Immature natural killer cell (primary cell): ENCODE measurements around the gene AMD1. TPM values are rescaled to one million over a fixed set of nuclear protein-coding genes. Genes with fewer than 3 reads are reported as not detected.
A peak's percentile ranks its signal among the peaks of the same experiment; 100 is the strongest.

Experiments used
- DNase-seq, 3 donors: peaks; one replicate each; pipeline ENCODE4 v3.0.0; 2022; ENCODE audit warnings: mixed read lengths in 1 of 3
- H3K27ac Mint-ChIP-seq, 6 donors: one replicate each; pipeline ENCODE4 v1.8.0; 2020; ENCODE audit warnings: mixed read lengths in 6 of 6, mild to moderate bottlenecking in 5 of 6, inconsistent platforms in 4 of 6, moderate library complexity in 3 of 6
- H3K27me3 Mint-ChIP-seq, 3 donors: one replicate each; pipeline ENCODE4 v1.8.0; 2020 to 2021; ENCODE audit warnings: low read depth in 3 of 3, mild to moderate bottlenecking in 3 of 3, mixed read lengths in 3 of 3, moderate library complexity in 3 of 3, inconsistent platforms in 1 of 3
- H3K36me3 Mint-ChIP-seq, 3 donors: one replicate each; pipeline ENCODE4 v1.8.0; 2020; ENCODE audit warnings: mixed read lengths in 3 of 3, inconsistent platforms in 2 of 3, mild to moderate bottlenecking in 2 of 3
- H3K4me1 Mint-ChIP-seq, 2 donors: one replicate each; pipeline ENCODE4 v1.8.0; 2020; ENCODE audit warnings: inconsistent platforms in 2 of 2, mild to moderate bottlenecking in 2 of 2, mixed read lengths in 2 of 2, moderate library complexity in 1 of 2
- H3K4me3 Mint-ChIP-seq, 5 donors: one replicate each; pipeline ENCODE4 v1.8.0; 2020; ENCODE audit warnings: mild to moderate bottlenecking in 5 of 5, mixed read lengths in 5 of 5, inconsistent platforms in 3 of 5, moderate library complexity in 3 of 5
- H3K9me3 Mint-ChIP-seq, 6 donors: one replicate each; pipeline ENCODE4 v1.8.0; 2020; ENCODE audit warnings: mild to moderate bottlenecking in 6 of 6, mixed read lengths in 6 of 6, inconsistent platforms in 4 of 6, moderate library complexity in 3 of 6
- polyA plus RNA-seq, 3 donors: library from polyadenylated mRNA; unstranded; fragments of 300-500 nt; fragmentation: Illumina TruSeq; gene quantifications; one replicate each; pipeline ENCODE4 v1.2.3, GENCODE V29; 2021

Gene AMD1
- polyA plus RNA-seq, 3 donors from 2014 or later: 36.7 to 44.3 (median 42.2) TPM

DNA sequence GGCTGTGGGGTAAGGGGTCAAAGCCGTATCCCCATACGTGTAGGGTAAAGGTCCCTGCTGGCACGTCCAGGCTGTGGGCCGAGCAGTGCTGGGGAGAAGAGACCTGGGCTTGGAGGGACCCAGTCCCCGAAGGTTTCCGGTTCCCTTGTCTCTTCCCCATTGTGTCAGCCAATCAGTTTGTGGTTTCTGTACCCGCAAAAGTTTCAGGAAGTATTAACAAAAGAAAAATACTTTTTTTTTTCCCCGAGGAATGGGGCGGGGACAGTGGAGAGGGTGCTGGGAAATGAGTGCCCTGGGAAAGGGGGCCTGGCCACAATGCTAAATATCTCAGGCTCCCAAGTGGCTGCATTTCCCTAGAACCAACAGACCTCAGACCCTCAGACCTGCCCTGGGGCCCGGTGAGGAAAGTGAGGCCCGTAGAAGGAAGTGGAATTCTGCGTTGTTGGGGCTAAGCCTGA, 15.2 kb upstream of the AMD1 start:
- H3K36me3 Mint-ChIP-seq: no peaks in the 10 kb centered on the region
- no peak overlapping the region for H3K27ac Mint-ChIP-seq
- no peak for DNase-seq
- H3K4me3 Mint-ChIP-seq: no peak overlapping the region
- no peaks in the 10 kb centered on the region for H3K27me3 Mint-ChIP-seq
- H3K4me1 Mint-ChIP-seq: no peaks in the 10 kb centered on the region
- no peaks in the 10 kb centered on the region for H3K9me3 Mint-ChIP-seq

DNA sequence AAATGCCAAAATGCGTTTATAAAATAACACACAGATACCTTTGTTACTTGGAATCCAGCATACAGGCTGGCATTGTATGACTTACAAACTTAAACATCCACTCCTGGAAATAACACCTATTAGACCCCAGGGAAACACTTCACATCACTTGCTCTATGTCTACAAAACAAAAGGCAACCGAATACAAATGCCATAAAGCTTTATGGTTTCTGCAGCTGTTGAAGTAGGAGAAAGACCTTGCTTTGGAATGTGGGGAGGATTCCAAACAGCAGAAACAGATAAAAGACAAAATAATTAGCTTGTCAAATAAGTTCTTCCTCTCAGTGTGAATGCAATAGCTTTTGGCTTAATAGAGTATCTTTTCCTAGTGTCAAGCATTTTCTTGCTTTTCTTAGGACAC, 9.8 kb upstream of the AMD1 start:
- H3K4me1 Mint-ChIP-seq: peaks cover 3 to 6% of the 10 kb centered on the region in 2 donors
- H3K36me3 Mint-ChIP-seq: no peaks in the 10 kb centered on the region
- H3K9me3 Mint-ChIP-seq: no peaks in the 10 kb centered on the region
- no peak overlapping the region for H3K4me3 Mint-ChIP-seq
- no peak for DNase-seq
- no peak overlapping the region for H3K27ac Mint-ChIP-seq
- H3K27me3 Mint-ChIP-seq: no peaks in the 10 kb centered on the region

DNA sequence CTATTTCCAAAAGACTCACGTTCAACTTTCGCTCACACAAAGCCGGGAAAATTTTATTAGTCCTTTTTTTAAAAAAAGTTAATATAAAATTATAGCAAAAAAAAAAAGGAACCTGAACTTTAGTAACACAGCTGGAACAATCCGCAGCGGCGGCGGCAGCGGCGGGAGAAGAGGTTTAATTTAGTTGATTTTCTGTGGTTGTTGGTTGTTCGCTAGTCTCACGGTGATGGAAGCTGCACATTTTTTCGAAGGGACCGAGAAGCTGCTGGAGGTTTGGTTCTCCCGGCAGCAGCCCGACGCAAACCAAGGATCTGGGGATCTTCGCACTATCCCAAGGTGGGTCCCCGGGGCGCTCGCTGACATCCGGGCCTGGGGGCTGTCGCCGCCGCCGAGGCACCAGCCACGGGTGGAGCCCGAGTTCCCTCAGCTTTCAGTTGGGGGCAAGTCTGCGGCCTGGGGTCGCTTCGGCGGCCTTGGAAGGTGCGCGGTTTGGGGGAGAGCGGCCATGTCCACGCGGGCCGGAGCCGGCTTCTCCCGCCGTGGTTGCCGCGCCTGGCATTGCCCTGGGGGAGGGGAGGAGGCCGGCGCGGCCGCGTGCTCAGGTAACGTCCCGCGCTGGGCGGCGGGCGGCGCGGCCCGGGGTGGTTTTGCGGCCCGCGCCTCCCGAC, 429 bp downstream of the AMD1 start:
- peaks cover 43 to 45% of the 10 kb centered on the region in 2 donors for H3K4me1 Mint-ChIP-seq
- H3K27me3 Mint-ChIP-seq: peaks cover 12 to 26% (median 18%) of the 10 kb centered on the region in 3 donors
- H3K9me3 Mint-ChIP-seq: no peaks in the 10 kb centered on the region
- peak overlapping the region; percentile 96 to 100 (median 100) for H3K27ac Mint-ChIP-seq
- peak overlapping the region; percentile 96 to 100 (median 99) for H3K4me3 Mint-ChIP-seq
- H3K36me3 Mint-ChIP-seq: peaks cover 0 to 4% (median 0%) of the 10 kb centered on the region in 3 donors
- DNase-seq: no peak

- H3K27me3 Mint-ChIP-seq: peaks cover 17 to 26% (median 18%) of the 10 kb centered on the region in 3 donors
- peak; percentile 67 to 77 (median 71) for DNase-seq
- peak overlapping the region; percentile 89 to 98 (median 94) for H3K27ac Mint-ChIP-seq
- H3K9me3 Mint-ChIP-seq: no peaks in the 10 kb centered on the region
- peaks cover 49 to 52% of the 10 kb centered on the region in 2 donors for H3K4me1 Mint-ChIP-seq
- H3K36me3 Mint-ChIP-seq: peaks cover 0 to 4% (median 0%) of the 10 kb centered on the region in 3 donors
- peak overlapping the region; percentile 90 to 99 (median 91) for H3K4me3 Mint-ChIP-seq
Measured at GRCh38 chr6:110875548-110876169, 1.1 kb downstream of the AMD1 start.

DNA sequence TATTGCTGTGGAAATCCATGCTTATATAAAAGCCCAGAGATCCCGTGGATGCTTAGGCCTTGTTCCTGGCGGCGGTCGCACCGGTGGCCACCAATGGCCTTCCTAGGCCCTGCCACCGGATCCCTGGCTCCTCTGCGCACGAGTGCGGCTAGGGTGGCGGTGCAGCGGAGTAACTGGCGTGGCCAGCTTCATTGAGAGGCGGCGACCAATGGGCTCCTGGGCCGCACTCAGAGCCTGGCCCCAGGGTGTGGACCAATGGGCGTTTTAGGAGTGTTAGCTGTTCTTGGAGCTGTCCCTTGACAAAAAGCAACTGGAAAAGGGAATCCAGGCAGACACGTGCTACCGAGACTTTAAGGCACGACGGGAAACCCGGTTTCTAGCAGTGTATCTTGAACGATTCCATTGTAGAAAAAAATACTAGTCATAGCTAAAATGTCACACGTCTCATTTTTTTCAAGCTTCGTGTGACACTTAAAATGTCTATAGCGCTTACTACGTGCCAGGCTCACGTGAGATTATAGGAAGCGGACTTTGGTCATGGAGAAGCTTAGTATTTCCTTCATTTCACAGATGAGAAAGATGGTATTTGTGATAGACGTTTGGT, 1.7 kb downstream of the AMD1 start:
- Mint-ChIP-seq H3K9me3 (no peaks in the 10 kb centered on the region), H3K36me3 (peaks cover 0 to 4% (median 0%) of the 10 kb centered on the region in 3 donors), H3K27me3 (peaks cover 17 to 26% (median 18%) of the 10 kb centered on the region in 3 donors), H3K4me3 (peak overlapping the region; percentile 90 to 99 (median 91)), H3K4me1 (peaks cover 53 to 58% of the 10 kb centered on the region in 2 donors), H3K27ac (peak overlapping the region; percentile 89 to 98 (median 94))
- peak; percentile 69 to 75 (median 70) for DNase-seq

DNA sequence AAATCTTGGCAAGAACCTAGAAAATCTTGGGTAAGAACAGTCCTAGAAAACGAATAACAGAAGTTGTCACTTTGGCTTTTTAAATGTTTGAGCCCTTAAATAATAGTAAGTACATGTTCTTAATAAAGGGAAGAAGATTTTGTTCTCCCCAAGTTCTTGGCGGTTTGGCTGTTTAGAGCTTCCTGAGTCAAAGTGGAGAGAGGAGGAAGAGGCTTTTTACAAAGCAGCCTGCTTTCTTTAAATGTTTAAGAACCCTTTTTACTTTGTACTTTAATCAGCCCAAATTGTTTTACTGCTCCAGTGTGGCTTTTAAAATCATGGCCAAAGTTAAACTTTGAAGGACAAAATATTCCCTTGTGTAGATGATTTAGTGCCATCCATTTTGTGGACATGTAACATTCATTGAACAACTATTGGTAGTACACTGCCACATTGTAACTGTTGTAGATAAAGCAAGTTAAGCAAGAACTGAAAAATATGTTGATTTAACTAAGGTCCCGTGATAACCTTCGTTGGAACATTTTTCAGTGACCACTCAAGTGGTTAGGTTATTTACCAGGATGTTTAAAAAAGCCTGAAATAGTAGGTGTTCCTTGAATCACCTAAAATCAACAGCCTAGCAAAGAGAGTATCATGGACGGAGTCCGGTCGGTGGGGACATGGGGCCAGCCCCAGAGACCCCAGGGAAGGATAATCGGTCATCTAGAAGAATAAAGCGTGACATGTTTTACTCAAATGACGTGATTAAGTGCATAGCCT, 2.4 kb downstream of the AMD1 start:
- peaks cover 56 to 65% of the 10 kb centered on the region in 2 donors for H3K4me1 Mint-ChIP-seq
- DNase-seq: no peak

GRCh38 chr6:110877569-110877968, 3.0 kb downstream of the AMD1 start:
- peak overlapping the region; percentile 89 to 98 (median 94) for H3K27ac Mint-ChIP-seq
- H3K9me3 Mint-ChIP-seq: no peaks in the 10 kb centered on the region
- H3K36me3 Mint-ChIP-seq: peaks cover 0 to 4% (median 0%) of the 10 kb centered on the region in 3 donors
- peaks cover 62 to 71% of the 10 kb centered on the region in 2 donors for H3K4me1 Mint-ChIP-seq
- DNase-seq: no peak
- H3K4me3 Mint-ChIP-seq: peak overlapping the region; percentile 90 to 99 (median 91)
- H3K27me3 Mint-ChIP-seq: peaks cover 17 to 26% (median 18%) of the 10 kb centered on the region in 3 donors

More for the DNA sequence above, 2.4 kb downstream of the AMD1 start:
- Mint-ChIP-seq H3K27me3 (peaks cover 17 to 26% (median 18%) of the 10 kb centered on the region in 3 donors), H3K4me3 (peak overlapping the region; percentile 90 to 99 (median 91)), H3K27ac (peak overlapping the region; percentile 89 to 98 (median 94)), H3K9me3 (no peaks in the 10 kb centered on the region), H3K36me3 (peaks cover 0 to 4% (median 0%) of the 10 kb centered on the region in 3 donors)

DNA sequence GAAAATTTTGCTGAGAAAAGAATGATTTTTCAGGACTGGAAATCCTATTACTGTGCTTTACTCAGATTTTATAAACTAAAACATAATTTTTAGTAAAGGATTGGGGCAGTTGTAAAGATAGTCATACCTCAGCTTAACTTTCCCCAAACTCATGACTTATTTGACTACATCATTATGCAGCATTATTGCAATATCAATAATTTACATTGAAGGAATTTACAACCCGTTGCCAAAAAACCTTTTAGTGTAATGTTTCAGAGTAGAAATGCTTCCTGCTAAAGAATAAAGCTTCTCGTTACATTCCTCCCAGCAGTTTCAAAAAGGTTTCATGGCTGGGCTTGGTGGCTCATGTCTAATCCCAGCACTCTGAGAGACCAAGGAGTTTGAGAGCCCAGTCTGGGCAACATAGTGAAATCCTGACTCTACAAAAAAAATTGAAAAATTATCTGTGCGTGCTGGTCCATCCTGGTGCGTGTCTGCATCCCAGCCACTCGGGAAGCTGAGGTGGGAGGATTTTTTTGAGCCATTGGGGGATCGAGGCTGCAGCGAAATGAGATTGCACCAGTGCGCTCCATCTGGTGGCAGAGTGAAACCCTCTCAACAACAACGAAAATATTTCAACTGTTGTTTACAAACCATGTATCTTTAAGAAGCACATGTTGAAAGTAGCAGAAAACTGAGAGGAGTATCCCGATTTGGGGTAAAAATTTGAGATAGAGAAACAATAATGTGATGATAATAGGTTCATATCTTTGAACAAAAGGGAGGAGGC, 4.4 kb downstream of the AMD1 start:
- no peaks in the 10 kb centered on the region for H3K9me3 Mint-ChIP-seq
- H3K27ac Mint-ChIP-seq: peak overlapping the region in 5 of 6 donors; percentile 38 to 75 (median 68)
- DNase-seq: peak in 2 of 3 donors; percentile 30 to 41
- H3K27me3 Mint-ChIP-seq: peaks cover 17 to 26% (median 18%) of the 10 kb centered on the region in 3 donors
- H3K4me1 Mint-ChIP-seq: peaks cover 67 to 77% of the 10 kb centered on the region in 2 donors
- peaks cover 0 to 4% (median 0%) of the 10 kb centered on the region in 3 donors for H3K36me3 Mint-ChIP-seq
- peak overlapping the region; percentile 19 to 73 (median 55) for H3K4me3 Mint-ChIP-seq

DNA sequence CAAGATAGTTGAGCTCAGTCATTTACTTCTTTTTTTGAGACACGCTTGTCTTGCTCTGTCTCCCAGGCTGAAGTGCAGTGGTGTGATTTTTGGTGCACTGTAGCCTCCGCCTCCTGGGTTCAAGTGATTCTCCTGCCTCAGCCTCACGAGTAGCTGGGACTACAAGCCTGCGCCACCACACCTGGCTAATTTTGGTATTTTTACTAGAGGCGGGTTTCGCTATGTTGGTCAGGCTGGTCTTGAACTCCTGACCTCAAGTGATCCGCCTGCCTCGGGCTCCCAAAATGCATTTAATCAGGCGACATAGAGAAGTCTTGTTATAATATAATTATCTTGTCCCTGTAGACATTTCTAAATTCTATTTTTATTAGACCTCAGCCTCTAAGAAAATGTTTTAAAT, 6.1 kb downstream of the AMD1 start:
- Mint-ChIP-seq H3K4me1 (peaks cover 83 to 95% of the 10 kb centered on the region in 2 donors), H3K27me3 (peaks cover 8 to 19% (median 10%) of the 10 kb centered on the region in 3 donors), H3K9me3 (no peaks in the 10 kb centered on the region), H3K27ac (no peak overlapping the region), H3K4me3 (peak overlapping the region in 1 of 5 donors; percentile 38), H3K36me3 (no peaks in the 10 kb centered on the region)
- DNase-seq: no peak

- Mint-ChIP-seq H3K4me3 (peak overlapping the region in 2 of 5 donors; percentile 1 to 18), H3K36me3 (no peaks in the 10 kb centered on the region), H3K9me3 (no peaks in the 10 kb centered on the region), H3K27ac (no peak overlapping the region), H3K27me3 (peaks cover 0 to 10% (median 8%) of the 10 kb centered on the region in 3 donors), H3K4me1 (peaks cover 80 to 94% of the 10 kb centered on the region in 2 donors)
- DNase-seq: no peak
Measured at GRCh38 chr6:110881546-110882273, 7.1 kb downstream of the AMD1 start.

- no peak for DNase-seq
- peaks cover 80 to 94% of the 10 kb centered on the region in 2 donors for H3K4me1 Mint-ChIP-seq
- no peaks in the 10 kb centered on the region for H3K36me3 Mint-ChIP-seq
- H3K4me3 Mint-ChIP-seq: peak overlapping the region in 2 of 5 donors; percentile 1 to 41
- peak overlapping the region in 2 of 6 donors; percentile 65 to 74 for H3K27ac Mint-ChIP-seq
- peaks cover 0 to 7% (median 5%) of the 10 kb centered on the region in 3 donors for H3K27me3 Mint-ChIP-seq
- H3K9me3 Mint-ChIP-seq: no peaks in the 10 kb centered on the region
Measured at GRCh38 chr6:110882274-110882619, 7.7 kb downstream of the AMD1 start.
